Measurements from ENCODE around the gene ROR2. TPM values are rescaled to one million over a fixed set of nuclear protein-coding genes. Genes with fewer than 3 reads are reported as not detected.

The ROR2 gene
- total RNA-seq, 4 donors from 2014 or later, result 0.19 to 1.7 (median 0.38) TPM

- TF ChIP-seq CTCF (IDR thresholded peaks at IDR 0.05; ENCODE audit: low read depth), result no peak
These were observed 117.7 kb downstream of the ROR2 start for GRCh38 chr9:91832322-91832721.

- no peak for TF ChIP-seq CTCF (IDR thresholded peaks at IDR 0.05; ENCODE audit: low read depth)
These were observed 124.2 kb downstream of the ROR2 start for GRCh38 chr9:91825866-91826265.

GRCh38 chr9:91825422-91825821, 124.6 kb downstream of the ROR2 start:
- no peak for TF ChIP-seq CTCF (IDR thresholded peaks at IDR 0.05; ENCODE audit: low read depth)

GRCh38 chr9:91824601-91825305, 125.3 kb downstream of the ROR2 start:
- no peak for TF ChIP-seq CTCF (IDR thresholded peaks at IDR 0.05; ENCODE audit: low read depth)

GRCh38 chr9:91824151-91824550, 125.9 kb downstream of the ROR2 start:
- TF ChIP-seq CTCF (IDR thresholded peaks at IDR 0.05; ENCODE audit: low read depth), result no peak

GRCh38 chr9:91820949-91821880, 128.8 kb downstream of the ROR2 start:
- no peak for TF ChIP-seq CTCF (IDR thresholded peaks at IDR 0.05; ENCODE audit: low read depth)

GRCh38 chr9:91820126-91820750, 129.8 kb downstream of the ROR2 start:
- no peak for TF ChIP-seq CTCF (IDR thresholded peaks at IDR 0.05; ENCODE audit: low read depth)
